ENCODE data around the gene PTX4.

The PTX4 gene

GRCh38 chr16:1499756-1500464, 11.2 kb upstream of the PTX4 start:
- H3K23ac ChIP-seq (ENCODE audit: low read length), result no peak overlapping the region
- WGBS (ENCODE audit: extremely low coverage, insufficient coverage, insufficient read length), result no CpG with 5 or more reads among the region's 36 CpGs
- peaks cover 8% of the 10 kb centered on the region for H3K9me3 ChIP-seq (ENCODE audit: insufficient read depth, low read depth, low read length)
- H3K27me3 ChIP-seq (ENCODE audit: insufficient read depth, low read length), result no peaks in the 10 kb centered on the region
- H3K79me2 ChIP-seq (ENCODE audit: control insufficient read depth, insufficient read depth, low read length, poor library complexity), result no peaks in the 10 kb centered on the region
- H2BK120ac ChIP-seq (ENCODE audit: insufficient read depth, low read length, poor library complexity), result no peak overlapping the region
- no peak overlapping the region for H3K27ac ChIP-seq (ENCODE audit: low read depth, low read length)
- H3K14ac ChIP-seq (ENCODE audit: low read length), result no peak overlapping the region
- H4K91ac ChIP-seq (ENCODE audit: low read depth, low read length), result no peak overlapping the region
- H3K4me3 ChIP-seq (ENCODE audit: low read depth, low read length), result no peak overlapping the region
- no peak overlapping the region for H3K18ac ChIP-seq (ENCODE audit: low read length)
- no peak overlapping the region for H4K12ac ChIP-seq (ENCODE audit: low read depth, low read length)
- H2BK5ac ChIP-seq (ENCODE audit: low read depth, low read length, poor library complexity), result no peak overlapping the region
- H3K79me1 ChIP-seq (ENCODE audit: low read length), result no peaks in the 10 kb centered on the region
- H3K4ac ChIP-seq (ENCODE audit: low read depth, low read length), result no peak overlapping the region
- H3K36me3 ChIP-seq (ENCODE audit: control insufficient read depth in 1 of 2, insufficient read depth in 2 of 2, low read length in 2 of 2), result peaks cover 80 to 84% of the 10 kb centered on the region in 2 experiments
- H3K4me1 ChIP-seq (ENCODE audit: control insufficient read depth in 1 of 2, insufficient read depth in 2 of 2, low read length in 2 of 2), result no peaks in the 10 kb centered on the region
- H3K4me2 ChIP-seq (ENCODE audit: low read length), result no peak overlapping the region
- no peak for DNase-seq
- H2BK12ac ChIP-seq (ENCODE audit: low read length), result no peak overlapping the region
- H2AK5ac ChIP-seq (ENCODE audit: low read length), result no peak overlapping the region
- no peak overlapping the region for H3K9ac ChIP-seq (ENCODE audit: low read length)
- no peak overlapping the region for H4K8ac ChIP-seq (ENCODE audit: low read depth, low read length)
- no peak overlapping the region for H2AFZ ChIP-seq (ENCODE audit: insufficient read depth, low read length, poor library complexity)

- H3K27ac ChIP-seq (ENCODE audit: low read depth, low read length), result no peak overlapping the region
- no peak overlapping the region for H3K14ac ChIP-seq (ENCODE audit: low read length)
- H3K4me3 ChIP-seq (ENCODE audit: low read depth, low read length), result peak overlapping the region; percentile 28
- H2AK5ac ChIP-seq (ENCODE audit: low read length), result no peak overlapping the region
- no peak overlapping the region for H3K23ac ChIP-seq (ENCODE audit: low read length)
- H3K36me3 ChIP-seq (ENCODE audit: control insufficient read depth in 1 of 2, insufficient read depth in 2 of 2, low read length in 2 of 2), result peaks cover 86 to 89% of the 10 kb centered on the region in 2 experiments
- no peak overlapping the region for H2BK5ac ChIP-seq (ENCODE audit: low read depth, low read length, poor library complexity)
- H3K79me1 ChIP-seq (ENCODE audit: low read length), result no peaks in the 10 kb centered on the region
- H3K27me3 ChIP-seq (ENCODE audit: insufficient read depth, low read length), result no peaks in the 10 kb centered on the region
- H3K79me2 ChIP-seq (ENCODE audit: control insufficient read depth, insufficient read depth, low read length, poor library complexity), result peaks cover under 1% of the 10 kb centered on the region
- H4K12ac ChIP-seq (ENCODE audit: low read depth, low read length), result no peak overlapping the region
- peaks cover 2 to 3% of the 10 kb centered on the region in 2 experiments for H3K4me1 ChIP-seq (ENCODE audit: control insufficient read depth in 1 of 2, insufficient read depth in 2 of 2, low read length in 2 of 2)
- H3K18ac ChIP-seq (ENCODE audit: low read length), result no peak overlapping the region
- H3K9ac ChIP-seq (ENCODE audit: low read length), result no peak overlapping the region
- no peak overlapping the region for H3K4ac ChIP-seq (ENCODE audit: low read depth, low read length)
- no peak overlapping the region for H4K91ac ChIP-seq (ENCODE audit: low read depth, low read length)
- no peak overlapping the region for H2BK12ac ChIP-seq (ENCODE audit: low read length)
- H3K4me2 ChIP-seq (ENCODE audit: low read length), result no peak overlapping the region
- H2BK120ac ChIP-seq (ENCODE audit: insufficient read depth, low read length, poor library complexity), result no peak overlapping the region
- no peak overlapping the region for H4K8ac ChIP-seq (ENCODE audit: low read depth, low read length)
- H2AFZ ChIP-seq (ENCODE audit: insufficient read depth, low read length, poor library complexity), result no peak overlapping the region
- H3K9me3 ChIP-seq (ENCODE audit: insufficient read depth, low read depth, low read length), result peaks cover 8% of the 10 kb centered on the region
- no peak for DNase-seq
- no CpG with 5 or more reads among the region's 35 CpGs for WGBS (ENCODE audit: extremely low coverage, insufficient coverage, insufficient read length)
These were observed 10.3 kb upstream of the PTX4 start for GRCh38 chr16:1498899-1499676.

- H3K79me1 ChIP-seq (ENCODE audit: low read length), result peaks cover 10% of the 10 kb centered on the region
- H3K18ac ChIP-seq (ENCODE audit: low read length), result no peak overlapping the region
- H3K4me2 ChIP-seq (ENCODE audit: low read length), result no peak overlapping the region
- H3K4me1 ChIP-seq (ENCODE audit: control insufficient read depth in 1 of 2, insufficient read depth in 2 of 2, low read length in 2 of 2), result peaks cover 10 to 13% of the 10 kb centered on the region in 2 experiments
- H3K27me3 ChIP-seq (ENCODE audit: insufficient read depth, low read length), result no peaks in the 10 kb centered on the region
- no peak overlapping the region for H4K8ac ChIP-seq (ENCODE audit: low read depth, low read length)
- peaks cover 69 to 73% of the 10 kb centered on the region in 2 experiments for H3K36me3 ChIP-seq (ENCODE audit: control insufficient read depth in 1 of 2, insufficient read depth in 2 of 2, low read length in 2 of 2)
- no peak overlapping the region for H3K9ac ChIP-seq (ENCODE audit: low read length)
- no peak overlapping the region for H4K12ac ChIP-seq (ENCODE audit: low read depth, low read length)
- peaks cover 3% of the 10 kb centered on the region for H3K9me3 ChIP-seq (ENCODE audit: insufficient read depth, low read depth, low read length)
- no peak overlapping the region for H3K23ac ChIP-seq (ENCODE audit: low read length)
- no peak overlapping the region for H2BK12ac ChIP-seq (ENCODE audit: low read length)
- WGBS (ENCODE audit: extremely low coverage, insufficient coverage, insufficient read length), result no CpG with 5 or more reads among the region's 21 CpGs
- H3K79me2 ChIP-seq (ENCODE audit: control insufficient read depth, insufficient read depth, low read length, poor library complexity), result peaks cover 6% of the 10 kb centered on the region
- no peak overlapping the region for H3K4ac ChIP-seq (ENCODE audit: low read depth, low read length)
- no peak overlapping the region for H3K14ac ChIP-seq (ENCODE audit: low read length)
- H2AK5ac ChIP-seq (ENCODE audit: low read length), result no peak overlapping the region
- no peak for DNase-seq
- no peak overlapping the region for H2AFZ ChIP-seq (ENCODE audit: insufficient read depth, low read length, poor library complexity)
- H2BK120ac ChIP-seq (ENCODE audit: insufficient read depth, low read length, poor library complexity), result no peak overlapping the region
- H4K91ac ChIP-seq (ENCODE audit: low read depth, low read length), result no peak overlapping the region
- no peak overlapping the region for H3K27ac ChIP-seq (ENCODE audit: low read depth, low read length)
- no peak overlapping the region for H2BK5ac ChIP-seq (ENCODE audit: low read depth, low read length, poor library complexity)
- H3K4me3 ChIP-seq (ENCODE audit: low read depth, low read length), result no peak overlapping the region
These were observed 8.4 kb upstream of the PTX4 start for GRCh38 chr16:1497014-1497598.

GRCh38 chr16:1496464-1496863, 7.7 kb upstream of the PTX4 start:
- H3K79me1 ChIP-seq (ENCODE audit: low read length), result peaks cover 10% of the 10 kb centered on the region
- no peak overlapping the region for H2BK5ac ChIP-seq (ENCODE audit: low read depth, low read length, poor library complexity)
- no peaks in the 10 kb centered on the region for H3K27me3 ChIP-seq (ENCODE audit: insufficient read depth, low read length)
- no peak overlapping the region for H2AK5ac ChIP-seq (ENCODE audit: low read length)
- DNase-seq, result no peak
- peaks cover 6% of the 10 kb centered on the region for H3K79me2 ChIP-seq (ENCODE audit: control insufficient read depth, insufficient read depth, low read length, poor library complexity)
- no peak overlapping the region for H3K14ac ChIP-seq (ENCODE audit: low read length)
- no peak overlapping the region for H4K8ac ChIP-seq (ENCODE audit: low read depth, low read length)
- no peak overlapping the region for H3K4me3 ChIP-seq (ENCODE audit: low read depth, low read length)
- H3K9ac ChIP-seq (ENCODE audit: low read length), result no peak overlapping the region
- peaks cover 63 to 67% of the 10 kb centered on the region in 2 experiments for H3K36me3 ChIP-seq (ENCODE audit: control insufficient read depth in 1 of 2, insufficient read depth in 2 of 2, low read length in 2 of 2)
- H3K4me2 ChIP-seq (ENCODE audit: low read length), result no peak overlapping the region
- H3K9me3 ChIP-seq (ENCODE audit: insufficient read depth, low read depth, low read length), result peaks cover 3% of the 10 kb centered on the region
- H3K23ac ChIP-seq (ENCODE audit: low read length), result no peak overlapping the region
- H4K12ac ChIP-seq (ENCODE audit: low read depth, low read length), result peak overlapping the region; percentile 32
- H3K4ac ChIP-seq (ENCODE audit: low read depth, low read length), result no peak overlapping the region
- WGBS (ENCODE audit: extremely low coverage, insufficient coverage, insufficient read length), result no CpG with 5 or more reads among the region's 25 CpGs
- peaks cover 10 to 13% of the 10 kb centered on the region in 2 experiments for H3K4me1 ChIP-seq (ENCODE audit: control insufficient read depth in 1 of 2, insufficient read depth in 2 of 2, low read length in 2 of 2)
- no peak overlapping the region for H4K91ac ChIP-seq (ENCODE audit: low read depth, low read length)
- no peak overlapping the region for H3K18ac ChIP-seq (ENCODE audit: low read length)
- no peak overlapping the region for H2BK12ac ChIP-seq (ENCODE audit: low read length)
- H2AFZ ChIP-seq (ENCODE audit: insufficient read depth, low read length, poor library complexity), result no peak overlapping the region
- no peak overlapping the region for H3K27ac ChIP-seq (ENCODE audit: low read depth, low read length)
- no peak overlapping the region for H2BK120ac ChIP-seq (ENCODE audit: insufficient read depth, low read length, poor library complexity)

Data from trophoblast cell (in vitro differentiated cells and primary cell).